ENCODE measurements around the gene NSUN3.
"Not testable (repeated sequence)": the region's sequence is repeated elsewhere in the genome, so short reads cannot be mapped to it uniquely, and the experiment has no call there.

Gene NSUN3

GRCh38 chr3:94062513-94063404 is at the start of gene NSUN3, which contains the start of gene DHFR2:
Gene NSUN3 (plus strand): TSS chr3:94063061. CDS start chr3:94063127, 66 bp downstream.
Gene DHFR2 (minus strand): TSS chr3:94062916. CDS start chr3:94061511, 1,405 bp downstream.
- peak; percentile 97 for DNase-seq

GRCh38 chr3:94015025-94015424 is 47.8 kb upstream of the NSUN3 start:
- no peak for DNase-seq

- DNase-seq, result no peak
These were observed 43.2 kb upstream of the NSUN3 start for GRCh38 chr3:94019659-94020058.

- DNase-seq, result no peak
These were observed 42.6 kb upstream of the NSUN3 start for GRCh38 chr3:94020293-94020692.

GRCh38 chr3:94024385-94024784 is 38.5 kb upstream of the NSUN3 start:
- DNase-seq, result no peak

- no peak for DNase-seq
These were observed 36.2 kb upstream of the NSUN3 start for GRCh38 chr3:94026623-94027022.

GRCh38 chr3:94028093-94028837 is 34.6 kb upstream of the NSUN3 start, which contains the start of gene STX19:
Gene STX19 (minus strand): TSS chr3:94028597. CDS start chr3:94015269, 13,328 bp downstream.
- no peak for DNase-seq

- peak; percentile 1 for DNase-seq
These were observed 25.9 kb upstream of the NSUN3 start for GRCh38 chr3:94036909-94037507.

GRCh38 chr3:94043285-94043684 is 19.6 kb upstream of the NSUN3 start:
- no peak for DNase-seq

- DNase-seq, result not testable (repeated sequence)
These were observed 18.5 kb upstream of the NSUN3 start for GRCh38 chr3:94044100-94044936.

GRCh38 chr3:94046533-94046932 is 16.3 kb upstream of the NSUN3 start:
- DNase-seq, result no peak

GRCh38 chr3:94049267-94049666 is 13.6 kb upstream of the NSUN3 start:
- no peak for DNase-seq

GRCh38 chr3:94050546-94050945 is 12.3 kb upstream of the NSUN3 start:
- DNase-seq, result no peak

GRCh38 chr3:94061297-94061696 is 1.6 kb upstream of the NSUN3 start:
- DNase-seq, result no peak

- DNase-seq, result no peak
These were observed 747 bp downstream of the NSUN3 start for GRCh38 chr3:94063496-94064119.

GRCh38 chr3:94064243-94064860 is 1.5 kb downstream of the NSUN3 start:
- DNase-seq, result peak; percentile 25

- DNase-seq, result no peak
These were observed 2.3 kb downstream of the NSUN3 start for GRCh38 chr3:94065122-94065521.

GRCh38 chr3:94065819-94066480 is 3.1 kb downstream of the NSUN3 start:
- DNase-seq, result no peak

- DNase-seq, result no peak
These were observed 3.9 kb downstream of the NSUN3 start for GRCh38 chr3:94066506-94067500.

Data from MV-4-11 (cell line).